ENCODE data around the gene SELENOK.

SELENOK gene

GRCh38 chr3:53900666-53901331, 9.1 kb upstream of the SELENOK start:
- H3K27me3 Mint-ChIP-seq: peaks cover 13% of the 10 kb centered on the region
- DNase-seq (ENCODE audit: low spot score in 2 of 2) (no peak), ATAC-seq (ENCODE audit: low read depth) (no peak)
- H3K27ac Mint-ChIP-seq: no peak overlapping the region
- H3K4me3 Mint-ChIP-seq: no peak overlapping the region
- H3K9me3 Mint-ChIP-seq: no peaks in the 10 kb centered on the region
- H3K36me3 Mint-ChIP-seq: no peaks in the 10 kb centered on the region
- H3K4me1 Mint-ChIP-seq: no peaks in the 10 kb centered on the region

- no peaks in the 10 kb centered on the region for H3K9me3 Mint-ChIP-seq
- peaks cover 12% of the 10 kb centered on the region for H3K27me3 Mint-ChIP-seq
- no peaks in the 10 kb centered on the region for H3K36me3 Mint-ChIP-seq
- H3K4me1 Mint-ChIP-seq: no peaks in the 10 kb centered on the region
- DNase-seq (ENCODE audit: low spot score in 2 of 2): no peak
- ATAC-seq (ENCODE audit: low read depth): no peak
- no peak overlapping the region for H3K27ac Mint-ChIP-seq
- H3K4me3 Mint-ChIP-seq: no peak overlapping the region
Measured at GRCh38 chr3:53899750-53900149, 8.1 kb upstream of the SELENOK start.

GRCh38 chr3:53892286-53892637, 603 bp upstream of the SELENOK start:
- Mint-ChIP-seq H3K36me3 (peaks cover 5% of the 10 kb centered on the region), H3K27me3 (peaks cover 1% of the 10 kb centered on the region), H3K4me1 (peaks cover 25% of the 10 kb centered on the region), H3K27ac (peak overlapping the region; percentile 98), H3K4me3 (peak overlapping the region; percentile 94), H3K9me3 (peaks cover 5% of the 10 kb centered on the region)
- ATAC-seq (ENCODE audit: low read depth) (no peak), DNase-seq (ENCODE audit: low spot score in 2 of 2) (no peak)

- ATAC-seq (ENCODE audit: low read depth) (peak; percentile 40), DNase-seq (ENCODE audit: low spot score in 2 of 2) (peak in 1 of 2 donors; percentile 42)
- H3K9me3 Mint-ChIP-seq: peaks cover 5% of the 10 kb centered on the region
- H3K36me3 Mint-ChIP-seq: peaks cover 8% of the 10 kb centered on the region
- H3K4me3 Mint-ChIP-seq: peak overlapping the region; percentile 94
- H3K27ac Mint-ChIP-seq: peak overlapping the region; percentile 98
- peaks cover 25% of the 10 kb centered on the region for H3K4me1 Mint-ChIP-seq
- H3K27me3 Mint-ChIP-seq: no peaks in the 10 kb centered on the region
Measured at GRCh38 chr3:53890726-53891475, 758 bp downstream of the SELENOK start.

- H3K4me3 Mint-ChIP-seq: no peak overlapping the region
- H3K27ac Mint-ChIP-seq: no peak overlapping the region
- H3K36me3 Mint-ChIP-seq: peaks cover 5% of the 10 kb centered on the region
- peaks cover 25% of the 10 kb centered on the region for H3K4me1 Mint-ChIP-seq
- no peaks in the 10 kb centered on the region for H3K27me3 Mint-ChIP-seq
- H3K9me3 Mint-ChIP-seq: peaks cover 3% of the 10 kb centered on the region
- DNase-seq (ENCODE audit: low spot score in 2 of 2): no peak
- no peak for ATAC-seq (ENCODE audit: low read depth)
Measured at GRCh38 chr3:53888232-53888631, 3.4 kb downstream of the SELENOK start.

- Mint-ChIP-seq H3K27ac (no peak overlapping the region), H3K36me3 (peaks cover 5% of the 10 kb centered on the region), H3K4me3 (no peak overlapping the region), H3K4me1 (peaks cover 31% of the 10 kb centered on the region), H3K9me3 (no peaks in the 10 kb centered on the region), H3K27me3 (no peaks in the 10 kb centered on the region)
- DNase-seq (ENCODE audit: low spot score in 2 of 2): no peak
- no peak for ATAC-seq (ENCODE audit: low read depth)
Measured at GRCh38 chr3:53887446-53887845, 4.2 kb downstream of the SELENOK start.

- DNase-seq (ENCODE audit: low spot score in 2 of 2) (no peak), ATAC-seq (ENCODE audit: low read depth) (no peak)
- Mint-ChIP-seq H3K27me3 (no peaks in the 10 kb centered on the region), H3K4me3 (no peak overlapping the region), H3K27ac (no peak overlapping the region), H3K36me3 (peaks cover 5% of the 10 kb centered on the region), H3K9me3 (no peaks in the 10 kb centered on the region), H3K4me1 (peaks cover 36% of the 10 kb centered on the region)
Measured at GRCh38 chr3:53885239-53885638, 6.4 kb downstream of the SELENOK start.

GRCh38 chr3:53884623-53885022, 7.0 kb downstream of the SELENOK start:
- H3K27ac Mint-ChIP-seq: no peak overlapping the region
- H3K9me3 Mint-ChIP-seq: no peaks in the 10 kb centered on the region
- H3K36me3 Mint-ChIP-seq: peaks cover 7% of the 10 kb centered on the region
- H3K4me1 Mint-ChIP-seq: peaks cover 33% of the 10 kb centered on the region
- ATAC-seq (ENCODE audit: low read depth) (no peak), DNase-seq (ENCODE audit: low spot score in 2 of 2) (no peak)
- no peaks in the 10 kb centered on the region for H3K27me3 Mint-ChIP-seq
- no peak overlapping the region for H3K4me3 Mint-ChIP-seq

- ATAC-seq (ENCODE audit: low read depth) (no peak), DNase-seq (ENCODE audit: low spot score in 2 of 2) (no peak)
- H3K27me3 Mint-ChIP-seq: no peaks in the 10 kb centered on the region
- peak overlapping the region; percentile 100 for H3K4me3 Mint-ChIP-seq
- H3K4me1 Mint-ChIP-seq: peaks cover 26% of the 10 kb centered on the region
- peak overlapping the region; percentile 90 for H3K27ac Mint-ChIP-seq
- no peaks in the 10 kb centered on the region for H3K9me3 Mint-ChIP-seq
- H3K36me3 Mint-ChIP-seq: peaks cover 12% of the 10 kb centered on the region
Measured at GRCh38 chr3:53883008-53883407, 8.7 kb downstream of the SELENOK start.

- peak within 1 kb of the TSS; percentile 100 for H3K4me3 Mint-ChIP-seq
- peak within 1 kb of the TSS; percentile 90 for H3K27ac Mint-ChIP-seq
- DNase-seq (ENCODE audit: low spot score in 2 of 2): peak; percentile 85 to 86
- peaks cover 17% of the 10 kb centered on the region for H3K36me3 Mint-ChIP-seq
- peak; percentile 91 for ATAC-seq (ENCODE audit: low read depth)
- H3K4me1 Mint-ChIP-seq: peaks cover 21% of the 10 kb centered on the region
- H3K9me3 Mint-ChIP-seq: no peaks in the 10 kb centered on the region
- H3K27me3 Mint-ChIP-seq: no peaks in the 10 kb centered on the region
Measured at GRCh38 chr3:53881691-53882593, 9.7 kb downstream of the SELENOK start, which contains the start of gene ACTR8. ACTR8 (minus strand) TSS chr3:53882152; CDS start chr3:53882101, 51 bp downstream.

- no peak for ATAC-seq (ENCODE audit: low read depth)
- Mint-ChIP-seq H3K27ac (peak overlapping the region; percentile 90), H3K4me3 (peak overlapping the region; percentile 100), H3K4me1 (peaks cover 21% of the 10 kb centered on the region), H3K36me3 (peaks cover 22% of the 10 kb centered on the region), H3K27me3 (no peaks in the 10 kb centered on the region), H3K9me3 (no peaks in the 10 kb centered on the region)
- no peak for DNase-seq (ENCODE audit: low spot score in 2 of 2)
Measured at GRCh38 chr3:53880396-53881345, 11.0 kb downstream of the SELENOK start.

GRCh38 chr3:53865732-53866499, 25.7 kb downstream of the SELENOK start:
- Mint-ChIP-seq H3K27ac (no peak overlapping the region), H3K4me1 (peaks cover 5% of the 10 kb centered on the region), H3K9me3 (no peaks in the 10 kb centered on the region), H3K36me3 (peaks cover 43% of the 10 kb centered on the region), H3K27me3 (no peaks in the 10 kb centered on the region), H3K4me3 (no peak overlapping the region)
- DNase-seq (ENCODE audit: low spot score in 2 of 2) (no peak), ATAC-seq (ENCODE audit: low read depth) (no peak)
